SK-N-SH treated with all-trans-retinoic acid at 6 μM for 48 hours (cell line): ENCODE measurements around the gene KLF5.

ENCODE experiments used
- ATAC-seq: fragments of 200-7000 bp; cut with Tn5 transposase; 3 replicates; pipeline ENCODE4 v1.9.1; 2020; ENCODE audit warnings: mild to moderate bottlenecking, moderate library complexity
- BACH2 ChIP-seq: fragments of 250-450 bp; sonication (Bioruptor Pico); IDR thresholded peaks from 2 replicates; pipeline ENCODE4 v1.9.0; 2021; ENCODE audit warnings: mild to moderate bottlenecking, borderline replicate concordance
- ESRRG ChIP-seq: fragments of 250-450 bp; sonication (Bioruptor Pico); IDR thresholded peaks from 2 replicates; pipeline ENCODE4 v1.6.1; 2021; ENCODE audit warnings: mild to moderate bottlenecking
- GLIS3 ChIP-seq: fragments of 250-450 bp; sonication (Bioruptor Pico); IDR thresholded peaks from 2 replicates; pipeline ENCODE4 v1.5.0; 2020; ENCODE audit warnings: mild to moderate bottlenecking, moderate library complexity
- OSR1 ChIP-seq: fragments of 250-450 bp; sonication (Bioruptor Pico); IDR thresholded peaks from 2 replicates; pipeline ENCODE4 v1.8.0; 2022; ENCODE audit warnings: moderate library complexity, mild to moderate bottlenecking, inconsistent platforms
- POU6F1 ChIP-seq: fragments of 250-450 bp; sonication (Bioruptor Pico); IDR thresholded peaks from 2 replicates; pipeline ENCODE4 v1.8.0; 2021; ENCODE audit warnings: low read depth, mild to moderate bottlenecking, moderate library complexity, borderline replicate concordance
- SNAI2 ChIP-seq: fragments of 250-450 bp; sonication (Bioruptor Pico); IDR thresholded peaks from 2 replicates; pipeline ENCODE4 v1.5.0; 2020; ENCODE audit warnings: mild to moderate bottlenecking, moderate library complexity
- TCF4 ChIP-seq: fragments of 250-450 bp; sonication (Bioruptor Pico); IDR thresholded peaks from 2 replicates; pipeline ENCODE4 v1.8.0; 2021; ENCODE audit warnings: mild to moderate bottlenecking, moderate library complexity, borderline replicate concordance
- ZFP3 ChIP-seq: fragments of 250-450 bp; sonication (Bioruptor Pico); IDR thresholded peaks from 2 replicates; pipeline ENCODE4 v1.5.0; 2020; ENCODE audit warnings: mild to moderate bottlenecking, moderate library complexity
- ZNF70 ChIP-seq: fragments of 450-650 bp; formaldehyde crosslinking; IDR thresholded peaks from 2 replicates; pipeline ENCODE4 v1.5.0; 2020; ENCODE audit warnings: mild to moderate bottlenecking, moderate library complexity
- ZNF8 ChIP-seq: fragments of 450-650 bp; formaldehyde crosslinking; IDR thresholded peaks from 2 replicates; pipeline ENCODE4 v1.5.0; 2020; ENCODE audit warnings: mild to moderate bottlenecking, moderate library complexity

KLF5 gene

GRCh38 chr13:73119612-73120011 lies 60.8 kb downstream of the KLF5 start:
- no peak for ATAC-seq
- TF ChIP-seq ZFP3 (CRISPR knock-in tag) = no peak
- TF ChIP-seq GLIS3 = no peak
- TF ChIP-seq ZNF70 = no peak
- TF ChIP-seq TCF4 (CRISPR knock-in tag) = no peak
- TF ChIP-seq POU6F1 (CRISPR knock-in tag) = no peak
- TF ChIP-seq ZNF8 (CRISPR knock-in tag) = no peak
- TF ChIP-seq OSR1 (CRISPR knock-in tag) = no peak
- TF ChIP-seq ESRRG (CRISPR knock-in tag) = no peak
- no peak for TF ChIP-seq BACH2 (CRISPR knock-in tag)
- TF ChIP-seq SNAI2 (CRISPR knock-in tag) = no peak
